H1 (cell line): ENCODE data around the gene CDK13.

Experiments
- CREB1 ChIP-seq: IDR thresholded peaks from 2 replicates; pipeline ENCODE4 v1.6.1; 2012; ENCODE audit warnings: inconsistent platforms
- POLR2AphosphoS5 ChIP-seq: IDR thresholded peaks from 2 replicates; pipeline ENCODE4 v1.6.1; 2011; ENCODE audit warnings: low read depth, low read length
- POU5F1 ChIP-seq: IDR thresholded peaks from 2 replicates; pipeline ENCODE4 v1.6.1; 2011; ENCODE audit warnings: low read depth, mild to moderate bottlenecking, low read length, moderate library complexity
- RBBP5 ChIP-seq: IDR thresholded peaks from 2 replicates; pipeline ENCODE4 v1.7.1; 2012; ENCODE audit warnings: low read depth, mild to moderate bottlenecking, inconsistent platforms, low read length, moderate library complexity, borderline replicate concordance
- TF ChIP-seq, protein P1 (sequence below), 3 experiments: IDR thresholded peaks; 1 replicate in 2 of 3; 2 replicates in 1 of 3; pipeline versions ENCODE4 v1.5.1 to v1.6.1; 2011; ENCODE audit warnings: low read length in 3 of 3, mild to moderate bottlenecking in 3 of 3, inconsistent platforms in 2 of 3, low read depth in 1 of 3, moderate library complexity in 1 of 3; ENCODE audit not compliant: insufficient read depth in 1 of 3; ENCODE audit errors: control extremely low read depth in 1 of 3

DNA sequence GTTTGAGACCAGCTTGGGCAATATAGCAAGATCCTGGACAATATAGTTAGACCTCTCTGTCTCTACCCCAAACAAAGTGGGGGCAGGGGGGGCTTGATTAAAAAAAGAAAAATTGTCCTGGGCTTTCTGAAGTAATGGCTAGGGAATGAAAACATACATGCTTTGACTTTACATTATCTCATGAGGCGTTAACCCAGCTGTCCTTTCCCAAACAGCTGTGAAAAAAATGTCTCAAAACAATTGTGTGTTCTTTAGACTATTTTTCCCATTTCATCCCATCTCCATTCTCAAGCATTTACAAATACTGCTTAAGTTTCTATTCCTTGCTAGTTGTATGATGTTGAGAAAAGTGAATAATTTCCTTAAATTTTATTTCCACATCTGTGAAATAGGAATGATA lies 27.0 kb upstream of the CDK13 start:
- no peak for TF ChIP-seq CREB1
- TF ChIP-seq POU5F1 = no peak
- TF ChIP-seq POLR2AphosphoS5 = no peak
- TF ChIP-seq, protein P1, sequence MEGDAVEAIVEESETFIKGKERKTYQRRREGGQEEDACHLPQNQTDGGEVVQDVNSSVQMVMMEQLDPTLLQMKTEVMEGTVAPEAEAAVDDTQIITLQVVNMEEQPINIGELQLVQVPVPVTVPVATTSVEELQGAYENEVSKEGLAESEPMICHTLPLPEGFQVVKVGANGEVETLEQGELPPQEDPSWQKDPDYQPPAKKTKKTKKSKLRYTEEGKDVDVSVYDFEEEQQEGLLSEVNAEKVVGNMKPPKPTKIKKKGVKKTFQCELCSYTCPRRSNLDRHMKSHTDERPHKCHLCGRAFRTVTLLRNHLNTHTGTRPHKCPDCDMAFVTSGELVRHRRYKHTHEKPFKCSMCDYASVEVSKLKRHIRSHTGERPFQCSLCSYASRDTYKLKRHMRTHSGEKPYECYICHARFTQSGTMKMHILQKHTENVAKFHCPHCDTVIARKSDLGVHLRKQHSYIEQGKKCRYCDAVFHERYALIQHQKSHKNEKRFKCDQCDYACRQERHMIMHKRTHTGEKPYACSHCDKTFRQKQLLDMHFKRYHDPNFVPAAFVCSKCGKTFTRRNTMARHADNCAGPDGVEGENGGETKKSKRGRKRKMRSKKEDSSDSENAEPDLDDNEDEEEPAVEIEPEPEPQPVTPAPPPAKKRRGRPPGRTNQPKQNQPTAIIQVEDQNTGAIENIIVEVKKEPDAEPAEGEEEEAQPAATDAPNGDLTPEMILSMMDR (IDR thresholded peaks at IDR 0.05; ENCODE audit: control extremely low read depth in 1 of 3, insufficient read depth in 1 of 3, low read depth in 1 of 3, low read length in 3 of 3) = no peak
- no peak for TF ChIP-seq RBBP5
